Measurements from ENCODE around the gene STMND1.

Gene STMND1

GRCh38 chr6:17098538-17098937 is 3.3 kb upstream of the STMND1 start:
- DNase-seq (ENCODE audit: low read depth) = no peak

- DNase-seq (ENCODE audit: low read depth) = no peak
Measured at GRCh38 chr6:17099401-17100059, 2.3 kb upstream of the STMND1 start.

GRCh38 chr6:17100806-17101205 is 1.0 kb upstream of the STMND1 start:
- DNase-seq (ENCODE audit: low read depth) = no peak

GRCh38 chr6:17102258-17102870 is 514 bp downstream of the STMND1 start:
- DNase-seq (ENCODE audit: low read depth) = no peak

- DNase-seq (ENCODE audit: low read depth) = no peak
Measured at GRCh38 chr6:17103715-17104114, 1.9 kb downstream of the STMND1 start.

- no peak for DNase-seq (ENCODE audit: low read depth)
Measured at GRCh38 chr6:17107863-17108262, 6.0 kb downstream of the STMND1 start.

GRCh38 chr6:17115251-17116116 is 13.6 kb downstream of the STMND1 start:
- DNase-seq (ENCODE audit: low read depth) = no peak

GRCh38 chr6:17116117-17116440 is 14.2 kb downstream of the STMND1 start:
- DNase-seq (ENCODE audit: low read depth) = no peak

- no peak for DNase-seq (ENCODE audit: low read depth)
Measured at GRCh38 chr6:17120019-17120418, 18.2 kb downstream of the STMND1 start.

- no peak for DNase-seq (ENCODE audit: low read depth)
Measured at GRCh38 chr6:17125407-17125806, 23.6 kb downstream of the STMND1 start.

- DNase-seq (ENCODE audit: low read depth) = no peak
Measured at GRCh38 chr6:17130786-17131185, 28.9 kb downstream of the STMND1 start.

- no peak for DNase-seq (ENCODE audit: low read depth)
Measured at GRCh38 chr6:17132967-17133366, 31.1 kb downstream of the STMND1 start.

GRCh38 chr6:17138033-17138432 is 36.2 kb downstream of the STMND1 start:
- no peak for DNase-seq (ENCODE audit: low read depth)

GRCh38 chr6:17144016-17144415 is 42.2 kb downstream of the STMND1 start:
- no peak for DNase-seq (ENCODE audit: low read depth)

- DNase-seq (ENCODE audit: low read depth) = no peak
Measured at GRCh38 chr6:17149571-17149970, 47.7 kb downstream of the STMND1 start.

GRCh38 chr6:17150096-17150495 is 48.2 kb downstream of the STMND1 start:
- no peak for DNase-seq (ENCODE audit: low read depth)

- no peak for DNase-seq (ENCODE audit: low read depth)
Measured at GRCh38 chr6:17151888-17152287, 50.0 kb downstream of the STMND1 start.

GRCh38 chr6:17152703-17153102 is 50.9 kb downstream of the STMND1 start:
- no peak for DNase-seq (ENCODE audit: low read depth)

- no peak for DNase-seq (ENCODE audit: low read depth)
Measured at GRCh38 chr6:17156112-17156921, 54.5 kb downstream of the STMND1 start.

GRCh38 chr6:17156966-17157365 is 55.1 kb downstream of the STMND1 start:
- DNase-seq (ENCODE audit: low read depth) = no peak

GRCh38 chr6:17157617-17158016 is 55.8 kb downstream of the STMND1 start:
- DNase-seq (ENCODE audit: low read depth) = no peak

GRCh38 chr6:17159240-17159639 is 57.4 kb downstream of the STMND1 start:
- no peak for DNase-seq (ENCODE audit: low read depth)
